GM12878 (cell line): ENCODE results near the gene FAM20A. TPM values are rescaled to one million over a fixed set of nuclear protein-coding genes. Genes with fewer than 3 reads are reported as not detected.

Experiments
- ATAC-seq: fragments of 200-7000 bp; cut with Tn5 transposase; 3 replicates; pipeline ENCODE4 v1.9.1; 2020; ENCODE audit warnings: mild to moderate bottlenecking, moderate library complexity
- BruUV-seq: library from RNA; stranded (reverse); fragments of 400-500 nt; replicated peaks from 2 replicates; lab custom pipeline; 2021; lab: Mats Ljungman, UMichigan
- CTCF ChIA-PET: fragments of 300-600 bp; sonication (Branson Sonifier 250); formaldehyde crosslinking; extraction: SDS; loops from one replicate; lab custom pipeline; 2021; ENCODE audit warnings: inconsistent platforms; lab: Yijun Ruan, JAX
- POLR2A ChIA-PET: fragments of 350-600 bp; formaldehyde crosslinking; extraction: SDS; loops from one replicate; lab custom pipeline; 2021; ENCODE audit warnings: inconsistent platforms; lab: Charles Lee
- RAD21 ChIA-PET: fragments of 300-600 bp; sonication (Branson Sonifier 250); formaldehyde crosslinking; loops from one replicate; lab custom pipeline; 2023; ENCODE audit warnings: antibody characterized with exemption; ENCODE audit not compliant: unreplicated experiment; lab: Charles Lee
- SMC1A ChIA-PET: fragments of 300-600 bp; sonication (Branson Sonifier 250); formaldehyde crosslinking; loops from one replicate; lab custom pipeline; 2023; ENCODE audit not compliant: unreplicated experiment, uncharacterized antibody; lab: Charles Lee
- DNase-seq: peaks from one replicate; pipeline ENCODE4 v3.0.0-alpha.2; 2011; ENCODE audit warnings: low read depth, low spot score
- FAIRE-seq: peaks from 3 replicates; lab custom pipeline; 2011; peaks lifted over from hg19 to GRCh38; lab: Jason Lieb, UNC
- H2AFZ ChIP-seq: 2 replicates; pipeline ENCODE4 v1.6.0; 2011; ENCODE audit warnings: low read depth, low read length, control low read depth; ENCODE audit not compliant: control insufficient read depth
- H3K27ac ChIP-seq: 2 replicates; pipeline ENCODE4 v1.5.1; 2011; ENCODE audit warnings: control low read depth; ENCODE audit not compliant: control insufficient read depth, insufficient read depth
- H3K27me3 ChIP-seq, 2 experiments: replicated peaks in 1 of 2; 2 replicates each; pipeline versions ENCODE4 v1.6.0 to v1.6.1; 2011; ENCODE audit warnings: low read length in 1 of 2; ENCODE audit not compliant: control insufficient read depth in 2 of 2, insufficient read depth in 2 of 2
- H3K36me3 ChIP-seq, 2 experiments: 2 replicates each; pipeline ENCODE4 v1.5.1; 2011; ENCODE audit warnings: low read length in 1 of 2; ENCODE audit not compliant: control insufficient read depth in 2 of 2, insufficient read depth in 2 of 2
- H3K4me1 ChIP-seq: 2 replicates; pipeline ENCODE4 v1.6.1; 2011; ENCODE audit warnings: mild to moderate bottlenecking, low read length, moderate library complexity, mixed read lengths; ENCODE audit not compliant: control insufficient read depth, insufficient read depth
- H3K4me2 ChIP-seq: 2 replicates; pipeline ENCODE4 v1.6.0; 2011; ENCODE audit warnings: control low read depth; ENCODE audit not compliant: control insufficient read depth, insufficient read depth
- H3K4me3 ChIP-seq: fragments of 200-600 bp; sonication (generic); 2 replicates; pipeline ENCODE4 v1.5.1; 2016
- H3K79me2 ChIP-seq: 2 replicates; pipeline ENCODE4 v1.6.0; 2011; ENCODE audit warnings: low read length; ENCODE audit not compliant: control insufficient read depth, insufficient read depth
- H3K9ac ChIP-seq: 2 replicates; pipeline ENCODE4 v1.8.0; 2011; ENCODE audit warnings: low read length, control low read depth, mixed read lengths; ENCODE audit not compliant: control insufficient read depth, insufficient read depth
- H3K9me3 ChIP-seq: replicated peaks from 3 replicates; pipeline ENCODE4 v1.5.1; 2011; ENCODE audit warnings: mild to moderate bottlenecking, low read length; ENCODE audit not compliant: control insufficient read depth, insufficient read depth
- H4K20me1 ChIP-seq: 2 replicates; pipeline ENCODE4 v1.6.0; 2011; ENCODE audit not compliant: control insufficient read depth, insufficient read depth
- FOS ChIP-seq: IDR thresholded peaks from 3 replicates; pipeline ENCODE4 v1.6.1; 2011; ENCODE audit warnings: borderline replicate concordance; ENCODE audit not compliant: insufficient read length; ENCODE audit errors: extremely low read depth
- GABPA ChIP-seq: IDR thresholded peaks from 2 replicates; pipeline ENCODE4 v1.6.1; 2014; ENCODE audit warnings: antibody characterized with exemption, low read depth, mild to moderate bottlenecking, inconsistent platforms
- JUND ChIP-seq: IDR thresholded peaks from 2 replicates; pipeline ENCODE4 v1.6.1; 2012; ENCODE audit warnings: low read depth, mild to moderate bottlenecking, low read length, improper control_type of control experiment, moderate library complexity
- KLF5 ChIP-seq: fragments of 450-650 bp; IDR thresholded peaks from 2 replicates; pipeline ENCODE4 v1.6.1; 2014; ENCODE audit warnings: mild to moderate bottlenecking; ENCODE audit not compliant: partially characterized antibody
- MEF2A ChIP-seq: IDR thresholded peaks from 2 replicates; pipeline ENCODE4 v1.6.1; 2011; ENCODE audit warnings: low read depth, mild to moderate bottlenecking, low read length, moderate library complexity; ENCODE audit not compliant: insufficient read depth
- MYB ChIP-seq: fragments of 150-350 bp; IDR thresholded peaks from 2 replicates; pipeline ENCODE4 v1.6.1; 2014; ENCODE audit warnings: mild to moderate bottlenecking, low read depth, low read length, borderline replicate concordance
- PAX5 ChIP-seq: IDR thresholded peaks from 2 replicates; pipeline ENCODE4 v1.6.1; 2011; ENCODE audit warnings: low read depth, low read length, borderline replicate concordance
- POU2F2 ChIP-seq: IDR thresholded peaks from 3 replicates; pipeline ENCODE4 v1.6.1; 2011; ENCODE audit warnings: low read depth, mild to moderate bottlenecking, low read length, borderline replicate concordance
- SIN3A ChIP-seq: IDR thresholded peaks from 2 replicates; pipeline ENCODE4 v1.6.1; 2012; ENCODE audit warnings: low read depth, low read length, improper control_type of control experiment
- SRF ChIP-seq, 2 experiments: IDR thresholded peaks; 2 replicates each; pipeline ENCODE4 v1.6.1; 2011; ENCODE audit warnings: low read depth in 2 of 2, low read length in 2 of 2, mild to moderate bottlenecking in 1 of 2, moderate library complexity in 1 of 2
- SUZ12 ChIP-seq: fragments of 200-600 bp; sonication (generic); IDR thresholded peaks from one replicate; pipeline ENCODE4 v1.6.1; 2018; ENCODE audit warnings: antibody characterized with exemption, mild to moderate bottlenecking; ENCODE audit not compliant: unreplicated experiment
- TARDBP ChIP-seq: IDR thresholded peaks from 2 replicates; pipeline ENCODE4 v1.6.1; 2016; ENCODE audit warnings: borderline replicate concordance
- ZNF274 ChIP-seq: IDR thresholded peaks from one replicate; pipeline ENCODE4 v1.8.0; 2011; ENCODE audit not compliant: insufficient read length, insufficient read depth
- ZNF384 ChIP-seq: IDR thresholded peaks from 2 replicates; pipeline ENCODE4 v1.6.1; 2012; ENCODE audit warnings: low read depth, mild to moderate bottlenecking, low read length, improper control_type of control experiment, borderline replicate concordance
- WGBS: methylation state at CpG from one replicate; pipeline ENCODE4 v1.1.6; 2016; ENCODE audit warnings: low lambda C conversion rate; ENCODE audit not compliant: insufficient replicate concordance, insufficient coverage; ENCODE audit errors: missing lambda C conversion rate; 5-methylcytosine and 5-hydroxymethylcytosine counted together
- in situ Hi-C: fragments of 300-500 bp; cut with MboI; formaldehyde crosslinking; loops from 9 replicates; pipeline ENCODE4 v1.14.3; 2018; ENCODE audit warnings: mixed read lengths
- intact Hi-C: fragments of 100-400 bp; cut with micrococcal nuclease; formaldehyde crosslinking; loops from one replicate; pipeline ENCODE4 v1.14.2; 2022; ENCODE audit not compliant: unreplicated experiment
- polyA plus RNA-seq, 11 experiments: library from polyadenylated mRNA; depleted of rRNA in 4 of 11; unstranded in 6 of 11; stranded (reverse) in 5 of 11; fragments of >200 nt; fragmentation: Nextera tagmentation in 4 of 11; fragmentation: Illumina TruSeq in 1 of 11; extraction: Ambion mirVana in 4 of 11; extraction: Trizol in 1 of 11; gene quantifications; 1 replicate in 1 of 11; 2 replicates in 10 of 11; pipeline versions ENCODE4 v1.2.1 to v1.2.3, GENCODE V29; 2011 to 2016; ENCODE audit warnings: inconsistent platforms in 2 of 11, missing spikeins in 2 of 11, low read depth in 1 of 11
- total RNA-seq, 4 experiments: library from RNA; depleted of rRNA in 3 of 4; stranded (reverse); fragments of >200 nt in 3 of 4; fragmentation: Illumina TruSeq in 1 of 4; extraction: Trizol in 1 of 4; gene quantifications; 2 replicates each; pipeline versions ENCODE4 v1.2.1 to v1.2.3, GENCODE V29; 2013 to 2021
- TF ChIP-seq, protein P1 (sequence below): IDR thresholded peaks from 2 replicates; pipeline ENCODE4 v1.6.1; 2012; ENCODE audit warnings: low read length, inconsistent platforms
- TF ChIP-seq, protein P2 (sequence below): IDR thresholded peaks from 2 replicates; pipeline ENCODE4 v1.6.1; 2012; ENCODE audit warnings: improper control_type of control experiment, low read depth, low read length; ENCODE audit not compliant: insufficient replicate concordance

Gene FAM20A
- total and polyA plus RNA-seq, 10 of the 15 experiments (the other 5 are each of a cell fraction or from before 2014, with no cell fraction given): 0.13 TPM; not detected in 9

DNA sequence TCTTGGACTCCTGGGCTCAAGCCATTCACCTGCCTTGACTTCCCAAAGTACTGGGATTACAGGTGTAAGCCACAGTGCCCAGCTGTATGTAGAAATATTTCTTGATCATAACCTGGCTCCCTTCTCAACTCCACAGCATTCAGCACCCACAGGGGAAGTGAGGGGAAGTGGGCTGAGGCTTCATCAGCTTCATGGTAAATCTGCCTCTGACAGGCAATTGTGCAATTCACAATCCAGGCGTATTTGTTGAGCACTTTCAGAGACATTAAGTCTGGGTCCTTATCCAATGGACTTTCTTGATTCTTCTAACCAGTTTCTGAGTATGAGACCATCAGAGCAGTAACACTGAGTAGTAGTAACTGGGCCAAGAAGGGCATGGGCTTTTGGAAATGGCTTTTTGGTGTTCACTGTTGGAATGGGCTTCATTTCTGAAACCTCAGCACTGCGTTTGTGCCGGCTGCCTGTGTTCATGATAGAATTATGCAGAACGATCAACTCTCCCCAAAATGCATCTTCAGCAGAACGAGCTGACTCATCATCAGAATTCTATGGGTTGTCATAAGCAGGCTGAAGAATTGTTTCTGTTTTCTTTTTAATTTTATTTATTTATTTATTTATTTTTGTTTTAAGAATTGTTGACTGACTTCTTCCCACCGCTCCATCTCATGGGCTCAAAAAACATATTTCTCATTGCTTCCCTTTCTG, 28.9 kb downstream of the FAM20A start:
- BruUV-seq: no TSS peak
- ChIA-PET CTCF (no interaction called here), SMC1A (interaction anchor here (0.6 kb wide), 1 partner anchor 124 kb away, joined by 3 read pairs; no protein-coding TSS in a partner anchor), POLR2A (no interaction called here), RAD21 (no interaction called here)
- DNase-seq (no peak), FAIRE-seq (no peak), ATAC-seq (no peak)
- H2AFZ ChIP-seq: no peak overlapping the region
- H3K27me3 ChIP-seq: no peaks in the 10 kb centered on the region; a peak in 1 of 4 replicates
- H3K79me2 ChIP-seq: no peaks in the 10 kb centered on the region
- no peak overlapping the region for H3K4me2 ChIP-seq
- H4K20me1 ChIP-seq: no peaks in the 10 kb centered on the region
- no peaks in the 10 kb centered on the region for H3K4me1 ChIP-seq
- WGBS: 63% methylated on average over 6 of the region's 6 CpGs
- H3K9me3 ChIP-seq: no peaks in the 10 kb centered on the region
- intact Hi-C loops (no loop called here), in situ Hi-C loops (no loop called here)
- H3K9ac ChIP-seq: no peak overlapping the region
- H3K27ac ChIP-seq: no peak overlapping the region
- H3K36me3 ChIP-seq: no peaks in the 10 kb centered on the region
- H3K4me3 ChIP-seq: no peak overlapping the region
- TF ChIP-seq KLF5 (no peak), FOS (no peak), ZNF384 (no peak), MYB (no peak), PAX5 (no peak), GABPA (no peak), SIN3A (no peak), ZNF274 (no peak), JUND (no peak), SRF (IDR thresholded peaks at IDR 0.05; ENCODE audit: low read depth in 2 of 2, low read length in 2 of 2) (no peak), MEF2A (no peak), TARDBP (no peak), SUZ12 (no peak), POU2F2 (no peak)
- TF ChIP-seq, protein P1, sequence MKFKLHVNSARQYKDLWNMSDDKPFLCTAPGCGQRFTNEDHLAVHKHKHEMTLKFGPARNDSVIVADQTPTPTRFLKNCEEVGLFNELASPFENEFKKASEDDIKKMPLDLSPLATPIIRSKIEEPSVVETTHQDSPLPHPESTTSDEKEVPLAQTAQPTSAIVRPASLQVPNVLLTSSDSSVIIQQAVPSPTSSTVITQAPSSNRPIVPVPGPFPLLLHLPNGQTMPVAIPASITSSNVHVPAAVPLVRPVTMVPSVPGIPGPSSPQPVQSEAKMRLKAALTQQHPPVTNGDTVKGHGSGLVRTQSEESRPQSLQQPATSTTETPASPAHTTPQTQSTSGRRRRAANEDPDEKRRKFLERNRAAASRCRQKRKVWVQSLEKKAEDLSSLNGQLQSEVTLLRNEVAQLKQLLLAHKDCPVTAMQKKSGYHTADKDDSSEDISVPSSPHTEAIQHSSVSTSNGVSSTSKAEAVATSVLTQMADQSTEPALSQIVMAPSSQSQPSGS: no peak
- TF ChIP-seq, protein P2, sequence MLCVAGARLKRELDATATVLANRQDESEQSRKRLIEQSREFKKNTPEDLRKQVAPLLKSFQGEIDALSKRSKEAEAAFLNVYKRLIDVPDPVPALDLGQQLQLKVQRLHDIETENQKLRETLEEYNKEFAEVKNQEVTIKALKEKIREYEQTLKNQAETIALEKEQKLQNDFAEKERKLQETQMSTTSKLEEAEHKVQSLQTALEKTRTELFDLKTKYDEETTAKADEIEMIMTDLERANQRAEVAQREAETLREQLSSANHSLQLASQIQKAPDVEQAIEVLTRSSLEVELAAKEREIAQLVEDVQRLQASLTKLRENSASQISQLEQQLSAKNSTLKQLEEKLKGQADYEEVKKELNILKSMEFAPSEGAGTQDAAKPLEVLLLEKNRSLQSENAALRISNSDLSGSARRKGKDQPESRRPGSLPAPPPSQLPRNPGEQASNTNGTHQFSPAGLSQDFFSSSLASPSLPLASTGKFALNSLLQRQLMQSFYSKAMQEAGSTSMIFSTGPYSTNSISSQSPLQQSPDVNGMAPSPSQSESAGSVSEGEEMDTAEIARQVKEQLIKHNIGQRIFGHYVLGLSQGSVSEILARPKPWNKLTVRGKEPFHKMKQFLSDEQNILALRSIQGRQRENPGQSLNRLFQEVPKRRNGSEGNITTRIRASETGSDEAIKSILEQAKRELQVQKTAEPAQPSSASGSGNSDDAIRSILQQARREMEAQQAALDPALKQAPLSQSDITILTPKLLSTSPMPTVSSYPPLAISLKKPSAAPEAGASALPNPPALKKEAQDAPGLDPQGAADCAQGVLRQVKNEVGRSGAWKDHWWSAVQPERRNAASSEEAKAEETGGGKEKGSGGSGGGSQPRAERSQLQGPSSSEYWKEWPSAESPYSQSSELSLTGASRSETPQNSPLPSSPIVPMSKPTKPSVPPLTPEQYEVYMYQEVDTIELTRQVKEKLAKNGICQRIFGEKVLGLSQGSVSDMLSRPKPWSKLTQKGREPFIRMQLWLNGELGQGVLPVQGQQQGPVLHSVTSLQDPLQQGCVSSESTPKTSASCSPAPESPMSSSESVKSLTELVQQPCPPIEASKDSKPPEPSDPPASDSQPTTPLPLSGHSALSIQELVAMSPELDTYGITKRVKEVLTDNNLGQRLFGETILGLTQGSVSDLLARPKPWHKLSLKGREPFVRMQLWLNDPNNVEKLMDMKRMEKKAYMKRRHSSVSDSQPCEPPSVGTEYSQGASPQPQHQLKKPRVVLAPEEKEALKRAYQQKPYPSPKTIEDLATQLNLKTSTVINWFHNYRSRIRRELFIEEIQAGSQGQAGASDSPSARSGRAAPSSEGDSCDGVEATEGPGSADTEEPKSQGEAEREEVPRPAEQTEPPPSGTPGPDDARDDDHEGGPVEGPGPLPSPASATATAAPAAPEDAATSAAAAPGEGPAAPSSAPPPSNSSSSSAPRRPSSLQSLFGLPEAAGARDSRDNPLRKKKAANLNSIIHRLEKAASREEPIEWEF: no peak
